GM12874 (cell line): ENCODE measurements around the gene COA6.

Source experiments
- CTCF ChIP-seq: IDR thresholded peaks from 2 replicates; pipeline ENCODE4 v1.5.1; 2011; ENCODE audit warnings: low read depth, mild to moderate bottlenecking, control low read depth, low read length, moderate library complexity; ENCODE audit not compliant: insufficient read depth

The COA6 gene

GRCh38 chr1:234372011-234372757, 1.1 kb upstream of the COA6 start:
- no peak for TF ChIP-seq CTCF

GRCh38 chr1:234373959-234374254, 651 bp downstream of the COA6 start:
- no peak for TF ChIP-seq CTCF

DNA sequence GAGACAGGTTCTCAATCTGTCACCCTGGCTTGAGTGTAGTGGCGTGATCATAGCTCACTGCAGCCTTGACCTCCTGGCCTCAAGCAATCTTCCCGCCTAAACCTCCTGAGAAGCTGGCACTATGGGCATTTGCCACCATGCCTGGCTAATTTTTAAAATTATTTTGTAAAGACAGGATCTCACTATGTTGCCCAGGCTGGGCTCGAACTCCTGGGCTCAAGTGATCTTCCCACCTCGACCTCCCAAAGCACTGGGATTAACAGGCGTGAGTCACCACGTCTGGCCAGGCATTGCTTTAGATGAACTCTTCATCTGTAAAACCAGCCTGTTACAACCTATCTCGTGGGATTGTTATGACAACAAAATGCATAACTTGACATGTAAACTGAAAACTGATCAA, 2.4 kb downstream of the COA6 start:
- no peak for TF ChIP-seq CTCF

DNA sequence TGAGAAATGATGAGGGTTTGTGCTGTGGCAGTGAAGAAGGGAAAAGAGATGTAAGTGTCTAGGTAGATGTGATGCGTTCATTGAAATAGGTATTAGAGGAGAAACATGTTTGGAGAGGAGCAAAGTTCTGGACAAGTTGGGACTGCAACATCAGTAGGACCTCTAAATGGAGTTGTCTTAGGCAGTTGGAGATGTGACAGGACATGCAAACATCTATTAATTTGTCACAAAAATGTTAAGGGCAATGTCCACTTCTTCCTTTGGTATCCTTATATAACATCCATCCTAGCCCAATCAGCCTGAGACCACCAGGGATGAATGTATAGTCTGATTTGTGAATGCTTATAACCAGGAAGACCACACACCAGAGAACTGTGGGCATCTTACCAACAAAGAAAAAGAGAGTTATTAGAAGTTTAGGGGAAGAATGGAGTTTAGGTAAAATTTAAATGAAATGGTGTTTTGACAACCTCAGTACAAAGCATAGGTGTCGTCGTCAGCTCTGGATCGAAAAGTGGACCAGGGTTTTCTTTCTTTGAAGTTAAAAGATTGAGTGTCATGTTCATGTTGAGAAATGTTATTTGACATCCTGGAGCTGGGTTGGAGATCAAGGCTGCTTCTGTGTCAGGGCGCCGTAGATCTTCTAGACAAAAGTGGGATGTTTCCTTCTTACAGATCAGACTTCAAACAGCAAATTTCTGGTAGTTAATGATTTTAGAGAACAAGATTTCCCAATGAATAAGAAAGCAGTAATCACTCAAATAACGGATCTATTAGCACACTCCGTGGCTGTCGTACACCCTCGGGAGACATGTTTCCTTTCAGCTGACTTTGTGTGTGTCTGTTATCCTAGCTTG, 8.7 kb downstream of the COA6 start:
- no peak for TF ChIP-seq CTCF

- no peak for TF ChIP-seq CTCF
Measured at GRCh38 chr1:234386122-234386521, 12.9 kb downstream of the COA6 start.

- no peak for TF ChIP-seq CTCF
Measured at GRCh38 chr1:234388094-234388493, 14.8 kb downstream of the COA6 start.

- TF ChIP-seq CTCF = no peak; the same call in 1 of the 2 replicates
Measured at GRCh38 chr1:234393190-234393589, 19.9 kb downstream of the COA6 start.
